Stimulated activated naive CD4-positive, alpha-beta T cell treated with Interleukin-2 at 50 U/mL for 16 hours (primary cell): ENCODE measurements around the gene MRTFA.

Source experiments
- DNase-seq: peaks from one replicate; lab custom pipeline; 2025; lab: John Stamatoyannopoulos, UW

Gene MRTFA

DNA sequence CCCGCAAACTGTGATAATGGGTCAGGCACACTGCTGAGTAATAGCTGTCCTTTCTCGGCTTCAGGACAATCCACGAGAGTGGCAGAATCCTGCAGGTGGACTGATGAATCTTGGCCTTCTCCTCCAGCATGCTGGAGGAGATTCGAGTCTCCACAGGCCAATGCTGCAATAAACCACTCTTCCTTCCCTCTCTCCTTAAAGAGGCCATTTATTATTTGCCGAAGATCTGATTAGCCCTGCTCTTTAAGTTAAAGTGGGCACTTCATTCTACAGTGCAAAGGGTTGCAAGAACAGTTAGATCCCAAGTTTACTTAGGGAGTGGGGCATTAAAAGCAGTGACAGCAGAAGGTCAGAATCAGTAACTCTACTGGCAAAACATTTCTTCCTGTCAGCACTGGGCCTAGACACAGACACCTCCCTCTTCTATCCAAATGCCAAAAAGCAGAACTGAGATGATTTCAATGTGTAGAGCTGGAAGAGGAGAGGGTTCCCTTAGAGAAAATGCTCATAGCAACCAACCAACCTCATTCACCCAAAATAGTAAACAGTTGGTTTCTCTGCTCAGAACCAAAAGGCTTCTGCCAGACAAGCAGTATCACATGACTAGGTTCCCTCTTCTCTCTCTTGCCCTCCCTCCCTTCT is 144.4 kb downstream of the MRTFA start:
- no peak for DNase-seq

DNA sequence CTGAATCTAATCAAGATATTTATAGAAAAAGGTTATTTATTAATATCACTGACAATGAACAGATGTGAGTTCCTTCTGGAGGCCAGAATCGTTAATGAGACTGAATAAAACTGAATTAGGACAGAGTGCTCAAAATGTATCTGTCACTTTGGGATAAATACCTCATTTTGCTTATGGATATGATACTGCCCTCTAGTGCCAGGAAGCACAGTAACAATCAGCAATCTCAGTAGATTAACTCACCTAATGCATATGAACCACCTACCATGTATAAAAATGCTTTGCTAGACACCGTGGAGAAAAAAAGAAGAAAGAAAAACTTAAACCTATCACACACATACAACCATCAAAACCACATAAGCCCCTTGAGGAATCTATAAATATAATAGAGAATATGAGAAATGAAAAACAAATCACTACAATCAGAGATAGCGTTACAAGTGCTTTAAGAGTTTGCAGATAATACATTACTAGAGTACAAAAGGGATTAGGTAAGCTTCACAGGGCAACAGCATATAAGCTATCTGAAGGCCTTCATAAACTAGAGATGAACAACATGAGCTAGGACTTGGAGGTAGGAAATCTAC is 148.8 kb downstream of the MRTFA start:
- DNase-seq = no peak

DNA sequence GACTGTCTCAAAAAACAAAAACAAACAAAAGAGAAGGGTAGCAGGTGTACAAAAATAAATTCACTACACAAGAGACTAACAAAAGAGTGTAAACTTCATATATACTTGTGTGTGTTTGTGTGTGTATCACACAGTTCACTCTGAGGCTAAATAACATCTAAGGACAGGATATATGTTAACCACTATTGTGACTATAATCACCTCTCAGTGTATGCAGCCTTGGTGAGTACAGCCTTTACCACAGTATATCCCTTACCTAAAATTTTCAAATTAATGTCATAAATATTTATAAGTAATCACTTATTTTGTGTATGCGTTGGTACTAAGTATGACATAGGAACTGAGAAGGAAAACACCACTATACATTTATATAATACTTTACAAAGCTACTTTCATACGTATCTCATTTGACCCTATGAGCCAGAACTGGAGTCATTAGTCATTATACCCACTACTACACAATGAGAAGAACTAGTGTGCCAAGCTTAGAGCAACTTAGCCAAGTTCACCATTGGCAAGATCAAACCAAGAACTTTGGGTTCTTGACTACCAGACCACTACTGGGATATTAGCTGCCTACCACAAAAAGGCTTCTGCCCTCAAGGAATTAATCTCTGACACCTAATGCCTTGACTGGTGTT is 149.4 kb downstream of the MRTFA start:
- no peak for DNase-seq

DNA sequence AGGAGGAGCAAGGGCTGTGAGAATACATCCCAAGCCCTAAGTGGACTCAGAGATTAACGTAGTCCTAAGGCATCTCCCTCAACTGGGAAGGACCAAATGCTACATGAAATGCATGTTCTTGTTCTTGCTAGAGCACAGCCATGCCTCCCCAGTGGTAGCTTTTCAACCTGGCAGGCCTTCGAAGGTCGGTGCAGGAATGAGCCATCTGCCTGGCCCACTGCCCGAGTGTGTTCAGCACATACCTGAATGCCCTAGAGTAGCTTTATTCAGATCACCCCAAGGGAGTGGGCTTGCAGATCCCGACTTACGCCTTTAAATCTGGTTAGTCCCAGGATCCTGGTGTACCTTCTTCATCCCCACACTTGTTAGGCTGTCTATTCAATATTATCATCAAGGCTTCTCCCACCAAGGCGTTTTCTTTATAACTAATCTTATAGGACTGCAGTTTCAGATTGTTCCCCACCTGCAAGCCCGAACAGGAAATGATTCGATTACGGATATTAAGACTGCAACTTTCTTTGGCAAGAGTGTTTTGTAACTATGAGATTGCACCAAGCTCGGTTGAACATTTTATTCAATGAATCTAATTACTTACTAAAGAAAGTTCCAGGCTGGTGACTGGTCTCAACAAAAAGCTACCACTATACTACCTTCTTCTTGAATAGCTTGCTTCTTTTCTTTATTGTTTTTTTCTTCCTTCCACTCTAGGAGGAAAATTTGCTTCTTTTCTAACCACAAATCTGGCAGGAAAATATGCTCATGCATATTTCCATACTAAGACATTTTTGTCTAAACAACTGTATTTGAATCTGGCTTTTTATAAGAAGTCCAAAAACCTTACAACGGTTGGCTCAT is 150.5 kb downstream of the MRTFA start:
- no peak for DNase-seq

DNA sequence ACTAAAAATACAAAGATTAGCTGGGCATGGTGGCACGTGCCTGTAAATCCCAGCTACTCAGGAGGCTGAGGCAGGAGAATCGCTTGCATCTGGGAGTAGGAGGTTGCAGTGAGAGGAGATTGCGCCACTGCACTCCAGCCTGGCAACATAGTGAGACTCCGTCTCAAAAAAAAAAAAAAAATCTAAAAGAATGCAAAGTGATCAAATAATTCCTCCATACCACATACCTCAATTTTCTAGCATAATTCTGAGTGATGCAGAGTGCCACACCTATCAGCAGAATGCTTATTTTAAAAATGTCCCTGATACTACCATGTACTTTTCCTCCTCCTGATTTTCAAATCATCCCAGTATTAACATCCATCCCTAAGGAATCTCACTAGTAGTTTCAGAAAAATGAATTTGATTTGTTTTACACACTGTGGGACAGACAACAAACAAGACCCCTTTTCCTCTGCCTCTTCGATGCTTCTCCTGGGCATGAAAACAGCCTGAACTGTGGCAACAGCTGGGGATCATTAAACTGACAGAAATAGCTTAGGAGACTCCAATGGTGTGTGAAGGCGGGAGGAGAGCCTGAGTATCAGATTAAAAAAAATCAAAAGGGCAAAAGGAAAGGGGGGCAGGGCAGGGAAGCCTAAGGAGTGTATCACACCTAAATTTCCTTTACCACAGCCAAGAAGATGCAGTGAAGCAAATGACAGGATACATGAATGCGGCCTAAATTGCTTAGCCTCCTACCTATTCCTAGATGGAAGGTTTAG is 151.4 kb downstream of the MRTFA start:
- DNase-seq = no peak

DNA sequence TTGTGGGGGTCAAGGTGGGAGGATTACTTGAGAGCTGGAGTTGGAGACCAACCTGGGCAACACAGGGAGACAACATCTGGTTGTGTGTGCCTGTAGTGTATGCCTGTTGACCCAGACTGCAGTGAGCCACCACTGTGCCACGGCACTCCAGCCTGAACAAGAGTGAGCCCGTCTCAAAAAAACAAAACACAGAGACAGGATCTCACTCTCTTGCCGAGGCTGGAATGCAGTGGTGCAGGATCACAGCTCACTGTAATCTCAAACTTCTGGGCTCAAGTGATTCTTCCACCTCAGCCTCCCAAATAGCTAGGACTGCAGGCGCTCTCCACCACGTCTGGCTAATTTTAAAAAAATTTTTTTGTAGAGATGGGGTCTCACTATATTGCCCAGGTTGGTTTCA is 153.6 kb downstream of the MRTFA start:
- no peak for DNase-seq

DNA sequence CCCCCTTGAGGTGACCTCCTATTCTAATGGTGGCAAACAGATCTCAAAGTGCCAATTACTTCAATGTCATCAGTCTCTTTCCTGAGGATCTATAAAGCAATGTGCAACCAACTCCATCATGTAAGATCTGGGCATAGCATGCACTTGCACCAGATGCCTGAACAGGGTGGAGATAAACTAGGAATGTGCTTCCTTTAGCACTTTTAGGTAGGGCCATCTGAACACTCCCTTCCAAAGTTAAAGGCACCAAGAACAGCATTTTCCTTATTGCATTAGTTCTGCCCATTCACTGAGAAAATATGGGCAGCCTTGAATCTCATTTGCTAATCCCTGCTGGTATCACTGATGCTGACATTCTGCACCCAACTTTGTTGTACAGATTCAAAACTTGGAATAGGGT is 154.1 kb downstream of the MRTFA start:
- DNase-seq = no peak

DNA sequence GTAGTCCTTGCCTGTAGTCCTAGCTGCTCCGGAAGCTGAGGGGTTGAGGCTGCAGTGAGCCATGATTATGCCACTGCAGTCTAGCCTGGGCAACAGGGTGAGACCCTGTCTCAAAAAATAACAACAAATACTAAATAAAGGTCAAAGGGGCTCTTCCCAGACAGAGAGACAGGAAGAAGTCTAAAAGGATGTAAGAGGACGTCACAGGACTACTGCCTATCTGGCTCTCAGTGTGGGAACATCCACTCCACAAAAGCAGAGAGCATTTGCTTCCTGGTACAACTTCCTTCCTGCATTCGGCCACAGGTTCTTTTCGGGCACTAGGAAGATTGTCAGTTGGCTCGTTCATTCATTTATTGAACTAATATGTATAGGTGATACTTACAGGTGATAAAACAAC is 155.5 kb downstream of the MRTFA start:
- no peak for DNase-seq

DNA sequence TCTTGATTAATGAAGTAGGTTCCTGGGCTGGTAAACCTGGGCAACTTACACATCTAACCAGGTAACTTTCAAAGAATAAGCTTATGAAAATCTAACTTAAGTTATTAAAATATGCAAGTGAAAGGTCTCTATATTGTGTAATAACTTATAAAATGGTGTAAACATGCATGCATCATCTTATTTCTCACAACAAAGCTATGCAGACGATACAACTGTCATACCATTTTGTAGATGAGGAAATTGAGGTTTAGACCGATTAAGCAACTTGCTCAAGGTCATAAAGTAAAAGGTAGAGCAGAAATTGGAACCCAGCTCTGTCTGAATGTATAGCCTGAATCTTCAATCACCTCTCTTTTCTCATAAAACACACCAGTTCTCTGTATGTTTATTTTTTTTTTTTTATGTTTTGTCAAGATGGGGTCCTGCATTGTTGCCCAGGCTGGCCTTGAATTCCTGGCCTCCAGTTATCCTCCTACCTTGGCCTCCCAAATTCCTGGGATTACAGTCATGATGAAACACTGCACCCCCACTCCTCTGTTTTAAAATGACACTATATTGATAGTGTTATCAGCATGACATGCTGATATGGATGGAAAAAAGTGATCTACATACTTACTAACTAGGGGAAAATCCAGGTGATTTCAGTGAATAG is 156.5 kb downstream of the MRTFA start:
- DNase-seq = no peak

DNA sequence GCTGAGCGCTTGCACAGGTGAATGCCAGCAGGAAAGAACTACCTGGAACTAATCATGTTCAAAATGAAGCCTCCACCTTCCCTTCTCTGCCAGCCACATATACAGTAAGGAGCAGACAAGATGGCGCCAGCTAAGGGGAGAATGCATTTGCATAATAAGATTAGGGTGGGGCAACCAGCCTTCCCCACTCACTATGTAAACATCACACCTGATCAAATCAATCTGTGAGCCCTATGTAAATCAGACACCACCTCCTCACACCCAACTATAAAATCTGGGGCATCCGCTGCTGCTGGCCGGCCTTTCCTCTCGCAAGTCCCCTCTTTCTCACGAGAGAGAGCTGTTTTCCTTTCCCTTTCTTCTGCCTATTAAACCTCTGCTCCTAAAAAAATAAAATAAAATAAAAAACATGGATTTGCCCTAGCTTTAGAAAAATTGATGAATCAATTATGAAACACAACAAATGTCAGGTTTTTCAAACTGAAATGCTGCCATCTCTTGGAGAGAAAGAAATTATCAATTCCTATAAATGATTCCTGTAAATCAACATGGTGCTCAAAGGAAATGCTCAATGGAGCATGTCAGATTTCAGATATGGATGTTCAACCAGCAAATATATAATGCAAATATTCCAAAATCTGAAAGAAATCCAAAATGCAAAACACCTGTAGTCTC is 157.3 kb downstream of the MRTFA start:
- DNase-seq = no peak

DNA sequence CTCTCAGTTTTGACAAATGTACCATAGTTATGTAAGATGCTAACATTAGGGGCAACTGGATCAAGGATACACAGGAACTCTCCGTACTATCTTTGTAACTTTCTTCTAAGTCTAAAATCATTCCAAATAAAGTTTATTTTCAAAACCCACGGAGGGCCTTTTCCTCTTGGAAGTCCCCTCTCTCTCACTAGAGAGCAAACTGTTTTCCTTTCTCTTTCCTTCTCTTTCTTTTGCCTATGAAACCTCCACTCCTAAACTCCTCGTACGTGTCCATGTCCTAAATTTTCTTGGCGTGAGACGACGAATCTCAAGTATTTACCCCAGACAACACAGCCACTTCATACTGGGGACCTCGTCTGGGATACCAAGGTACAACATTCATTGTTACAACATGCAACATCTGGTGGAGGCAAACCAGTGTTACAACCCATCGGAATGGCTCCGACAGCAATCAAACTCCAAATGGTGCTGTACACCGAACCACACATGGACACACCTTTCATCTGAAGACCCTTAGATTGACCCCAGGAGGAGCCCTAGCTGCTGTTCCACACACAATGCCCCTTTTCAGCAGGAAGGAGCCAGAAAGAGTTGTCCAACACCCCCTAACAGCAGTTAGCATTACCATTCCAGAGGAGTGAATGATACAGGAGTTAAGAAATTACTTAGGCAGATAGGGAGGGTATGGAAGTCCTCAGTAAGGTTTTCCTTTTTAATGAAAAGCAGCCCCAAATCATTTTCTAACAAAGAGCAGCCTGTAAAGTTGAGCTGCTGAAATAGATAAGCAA is 158.0 kb downstream of the MRTFA start:
- no peak for DNase-seq

DNA sequence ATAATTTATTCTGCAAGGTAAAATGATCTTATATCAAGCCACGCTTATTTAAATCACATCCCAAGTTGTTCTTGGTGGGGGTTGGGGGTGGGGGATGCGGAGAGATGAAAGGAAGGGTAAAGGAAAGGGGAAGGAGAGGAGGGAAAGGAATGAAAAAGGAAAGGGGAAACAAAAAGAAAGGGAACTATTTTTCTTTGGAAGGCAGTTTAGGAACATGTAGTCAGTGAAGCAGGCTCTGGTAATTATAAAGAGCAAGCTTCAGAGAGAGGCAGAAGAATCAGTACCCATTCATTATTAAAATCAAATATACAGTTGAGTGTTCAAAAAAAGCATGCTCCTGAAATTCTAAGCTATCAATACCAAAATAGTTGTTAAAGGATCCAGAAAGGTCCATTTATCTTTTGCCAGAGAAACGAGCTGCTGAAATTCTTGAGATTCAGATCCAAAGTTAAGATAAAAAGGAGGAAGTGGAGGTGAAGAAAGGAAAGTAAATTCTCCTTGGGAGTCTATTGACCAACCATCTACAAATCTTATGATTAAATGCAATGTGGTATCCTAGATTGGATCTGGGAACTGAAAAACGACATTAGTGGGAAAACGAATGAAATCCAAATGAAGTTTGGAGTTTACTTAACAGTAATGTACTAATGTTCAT is 158.7 kb downstream of the MRTFA start:
- no peak for DNase-seq

DNA sequence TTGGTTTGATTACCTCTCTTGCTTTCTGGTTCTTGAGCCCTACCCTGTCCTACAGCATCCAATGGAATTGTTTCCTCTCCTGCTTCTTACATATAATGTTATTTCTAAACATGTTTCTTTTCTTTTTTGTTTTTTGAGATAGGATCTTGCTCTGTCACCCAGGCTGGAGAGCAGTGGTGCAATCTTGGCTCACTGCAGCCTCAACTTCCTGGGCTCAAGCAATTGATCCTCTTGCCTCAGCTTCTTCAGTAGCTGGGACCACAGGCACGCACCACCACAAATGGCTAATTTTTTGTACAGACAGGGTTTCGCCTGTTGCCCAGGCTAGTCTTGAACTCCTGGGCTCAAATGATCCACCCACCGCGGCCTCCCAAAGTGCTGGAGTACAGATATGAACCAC is 160.2 kb downstream of the MRTFA start:
- no peak for DNase-seq

DNA sequence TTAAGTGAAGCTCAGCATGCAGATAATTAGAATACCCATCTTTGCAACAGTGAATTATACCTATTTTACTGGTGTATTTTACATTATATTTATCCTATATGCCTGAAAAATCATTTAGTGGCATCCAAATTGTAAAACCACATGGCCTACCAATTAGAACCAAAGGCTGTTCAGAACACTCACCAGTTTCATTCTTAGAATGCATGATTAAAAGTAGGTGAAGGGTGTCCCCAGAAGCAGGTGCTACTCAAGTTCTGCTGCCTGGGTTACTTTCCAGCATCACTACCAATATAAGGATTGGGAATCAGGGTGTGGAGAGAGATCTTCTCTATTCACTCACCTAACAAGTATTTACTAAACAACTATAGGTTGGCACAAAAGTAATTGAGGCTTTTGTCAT is 162.8 kb downstream of the MRTFA start:
- no peak for DNase-seq

DNA sequence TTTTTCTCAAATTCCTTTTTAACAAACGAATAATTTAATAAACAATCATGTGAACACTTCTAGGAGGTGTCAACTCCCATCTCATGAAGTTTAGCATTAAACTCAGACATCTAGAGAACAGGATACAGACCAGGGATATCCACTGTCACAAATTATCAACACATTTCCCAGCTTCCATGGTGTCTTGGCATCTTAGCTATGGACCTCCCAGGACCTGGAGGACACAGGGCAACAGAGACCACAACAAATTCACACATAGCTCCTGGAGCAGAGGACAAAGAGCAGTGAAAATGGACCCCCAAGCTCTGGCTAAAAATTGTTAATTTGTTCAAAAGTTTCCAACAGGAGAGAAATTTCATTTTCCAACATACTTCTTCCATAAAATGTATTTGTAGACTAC is 163.9 kb downstream of the MRTFA start:
- DNase-seq = no peak

DNA sequence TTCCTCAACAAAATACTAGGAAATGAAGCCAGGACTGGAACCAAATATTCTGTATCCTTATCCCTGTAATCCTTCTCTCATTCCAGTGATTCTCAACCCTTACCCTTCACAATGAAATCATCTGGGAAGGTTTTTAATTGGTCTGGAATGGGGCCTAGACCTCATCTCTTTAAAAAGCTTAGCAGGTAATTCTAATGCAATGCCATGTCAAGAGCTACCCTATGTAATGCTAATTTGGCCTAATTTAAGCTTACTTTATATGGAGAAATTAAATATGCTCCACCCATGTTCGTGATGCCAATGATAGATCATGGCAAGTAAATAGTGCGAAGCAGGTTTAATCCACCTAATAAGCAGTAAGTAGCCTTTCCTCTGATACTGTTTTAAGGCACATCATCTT is 164.5 kb downstream of the MRTFA start:
- DNase-seq = no peak

DNA sequence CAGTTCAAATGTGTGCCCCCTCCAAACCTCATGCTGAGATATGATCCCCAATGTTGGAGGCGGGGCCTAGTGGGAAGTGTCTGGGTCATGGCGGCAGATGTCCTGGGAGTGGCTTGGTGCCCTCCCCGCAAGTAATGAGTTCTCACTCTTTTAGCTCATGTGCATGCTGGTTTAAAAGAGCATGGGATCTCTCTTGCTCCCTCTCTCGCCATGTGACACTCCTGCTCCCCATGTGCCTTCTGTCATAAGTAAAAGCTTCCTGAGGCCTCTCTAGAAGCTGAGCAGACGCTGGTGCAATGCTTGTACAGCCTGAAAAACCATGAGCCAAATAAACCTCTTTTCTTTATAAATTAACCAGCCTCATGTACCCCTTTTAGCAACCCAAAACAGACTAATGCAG is 167.3 kb downstream of the MRTFA start:
- DNase-seq = no peak

DNA sequence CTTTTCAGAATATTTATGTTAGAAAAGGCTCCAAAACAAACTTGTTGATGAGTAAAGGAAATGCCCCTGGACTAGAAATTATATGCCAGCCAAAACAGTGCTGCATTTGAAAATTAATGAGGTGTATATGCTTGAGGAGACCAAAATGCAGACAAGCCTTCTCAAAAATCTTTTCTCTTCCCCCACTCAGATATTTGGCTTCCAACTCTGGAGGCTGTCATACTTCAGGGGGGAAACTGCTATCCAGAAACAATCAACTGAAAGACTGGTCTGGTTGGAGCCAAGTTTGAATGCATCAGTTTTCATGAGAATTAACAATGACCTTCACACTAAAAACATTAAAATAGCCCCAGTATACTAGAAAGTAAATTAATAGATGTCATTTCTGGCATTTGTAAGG is 167.9 kb downstream of the MRTFA start:
- DNase-seq = no peak

DNA sequence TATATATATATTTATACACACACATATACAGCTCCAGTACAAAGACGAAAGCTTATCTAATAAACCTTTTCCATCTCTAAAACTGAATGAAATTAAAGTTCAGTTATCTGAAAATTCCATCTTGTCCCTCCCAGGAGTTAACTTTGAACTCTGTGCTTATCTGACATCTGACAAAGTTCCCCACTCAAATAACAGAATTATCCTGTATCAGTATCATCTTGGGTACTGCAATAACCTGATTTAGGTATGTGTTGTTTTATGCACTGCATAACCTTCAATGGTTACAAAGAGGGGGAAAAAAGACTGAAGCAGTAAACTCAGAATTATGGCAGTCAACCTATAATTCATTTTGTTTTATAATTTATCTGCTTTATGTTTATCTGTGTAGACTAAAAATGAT is 169.5 kb downstream of the MRTFA start:
- DNase-seq = no peak

DNA sequence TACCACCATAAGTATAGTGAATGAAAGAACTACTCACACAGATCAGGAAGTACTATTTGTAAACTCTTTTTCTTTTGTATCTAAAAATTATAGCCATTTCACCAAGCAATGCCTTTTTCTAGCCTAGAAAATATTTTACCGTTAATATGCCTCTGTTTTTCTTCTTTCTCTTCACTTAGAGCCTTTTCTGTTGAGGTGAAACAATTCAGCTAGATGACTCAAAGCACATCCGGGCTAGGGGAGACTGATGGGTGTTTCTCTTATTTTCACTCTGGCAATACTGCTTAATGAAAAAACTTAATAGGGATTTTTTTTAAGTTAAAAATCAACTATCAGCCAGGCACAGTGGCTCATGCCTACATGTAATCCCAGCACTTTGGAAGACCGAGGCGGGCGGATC is 172.8 kb downstream of the MRTFA start:
- peak; percentile 6 for DNase-seq
